Head of caudate nucleus (tissue), 42 donors: ENCODE measurements around the gene GLDC.
A peak's percentile ranks its signal among the peaks of the same experiment; 100 is the strongest.

ENCODE experiments used
- DNase-seq, 42 donors: peaks; one replicate each; pipeline versions ENCODE4 v3.0.0 to v3.0.0-alpha.2; 2020 to 2021; ENCODE audit warnings: mixed read lengths in 7 of 42
- intact Hi-C: fragments of 100-400 bp; cut with DNase I; formaldehyde crosslinking; loops from one replicate; pipeline ENCODE4 v1.15.0; 2022

Gene GLDC

GRCh38 chr9:6590772-6591384 is 54.7 kb downstream of the GLDC start:
- intact Hi-C loops: no loop called here
- DNase-seq: no peak

- intact Hi-C loops: no loop called here
- no peak for DNase-seq
Measured at GRCh38 chr9:6590334-6590733, 55.2 kb downstream of the GLDC start.

- no peak for DNase-seq
- intact Hi-C loops: loop anchor here (5.0 kb wide), 1 partner anchor 82 kb away; no protein-coding TSS in a partner anchor
Measured at GRCh38 chr9:6584881-6585597, 60.5 kb downstream of the GLDC start.

- no peak for DNase-seq
- intact Hi-C loops: no loop called here
Measured at GRCh38 chr9:6581253-6581652, 64.3 kb downstream of the GLDC start.

- intact Hi-C loops: no loop called here
- DNase-seq: no peak
Measured at GRCh38 chr9:6579613-6580012, 65.9 kb downstream of the GLDC start.

GRCh38 chr9:6576987-6577386 is 68.5 kb downstream of the GLDC start:
- intact Hi-C loops: no loop called here

GRCh38 chr9:6575324-6576034 is 70.0 kb downstream of the GLDC start:
- no peak for DNase-seq
- intact Hi-C loops: no loop called here

More at GRCh38 chr9:6576987-6577386, 68.5 kb downstream of the GLDC start:
- DNase-seq: peak; percentile 36 to 92 (median 75)

GRCh38 chr9:6567140-6567591 is 78.4 kb downstream of the GLDC start:
- peak; percentile 46 to 91 (median 70) for DNase-seq
- intact Hi-C loops: loop anchor here (5.0 kb wide), 2 partner anchors 155 to 215 kb away; partner anchors contain the start of gene UHRF2

- intact Hi-C loops: loop anchor here (5.0 kb wide), 2 partner anchors 154 to 214 kb away; partner anchors contain the start of gene UHRF2
Measured at GRCh38 chr9:6566409-6567139, 79.0 kb downstream of the GLDC start.

GRCh38 chr9:6565312-6565711 is 80.2 kb downstream of the GLDC start:
- DNase-seq: no peak
- intact Hi-C loops: loop anchor here (5.0 kb wide), 2 partner anchors 153 to 213 kb away; partner anchors contain the start of gene UHRF2

More at GRCh38 chr9:6566409-6567139, 79.0 kb downstream of the GLDC start:
- peak in 31 of 42 donors; percentile 12 to 83 (median 42) for DNase-seq

- no peak for DNase-seq
- intact Hi-C loops: loop anchor here (5.0 kb wide), 2 partner anchors 153 to 213 kb away; partner anchors contain the start of gene UHRF2
Measured at GRCh38 chr9:6564868-6565267, 80.7 kb downstream of the GLDC start.

- DNase-seq: no peak
- intact Hi-C loops: no loop called here
Measured at GRCh38 chr9:6564360-6564759, 81.2 kb downstream of the GLDC start.

GRCh38 chr9:6562871-6563430 is 82.6 kb downstream of the GLDC start:
- intact Hi-C loops: no loop called here
- no peak for DNase-seq

GRCh38 chr9:6562201-6562600 is 83.3 kb downstream of the GLDC start:
- peak in 7 of 42 donors; percentile 25 to 38 (median 30) for DNase-seq
- intact Hi-C loops: no loop called here

- DNase-seq: peak; percentile 23 to 89 (median 64)
- intact Hi-C loops: no loop called here
Measured at GRCh38 chr9:6557883-6558616, 87.5 kb downstream of the GLDC start.

GRCh38 chr9:6553866-6554265 is 91.7 kb downstream of the GLDC start:
- DNase-seq: no peak
- intact Hi-C loops: no loop called here

- intact Hi-C loops: no loop called here
- DNase-seq: no peak
Measured at GRCh38 chr9:6552498-6553121, 92.9 kb downstream of the GLDC start.

GRCh38 chr9:6552033-6552432 is 93.5 kb downstream of the GLDC start:
- DNase-seq: no peak
- intact Hi-C loops: no loop called here
